Thoracic aorta (tissue), 2 donors: ENCODE data around the gene ADAM29. TPM values are rescaled to one million over a fixed set of nuclear protein-coding genes. Genes with fewer than 3 reads are reported as not detected.

Experiments used
- ATAC-seq: fragments of 150-250 bp; one replicate; pipeline ENCODE4 v1.8.0; 2017; ENCODE audit warnings: low read depth; ENCODE audit not compliant: insufficient number of reproducible peaks, low FRiP score
- DNase-seq: peaks from one replicate; pipeline ENCODE4 v3.0.0-alpha.2; 2020; ENCODE audit warnings: low spot score
- H3K27ac ChIP-seq, 2 donors: fragments of 200-600 bp; sonication (generic); 1 replicate in 1 of 2; 2 replicates in 1 of 2; pipeline ENCODE4 v1.5.1; 2016; ENCODE audit warnings: mild to moderate bottlenecking in 2 of 2, moderate library complexity in 2 of 2
- H3K27me3 ChIP-seq: fragments of 200-600 bp; sonication (generic); replicated peaks from 2 replicates; pipeline ENCODE4 v1.6.0; 2016; ENCODE audit warnings: mild to moderate bottlenecking; ENCODE audit not compliant: insufficient read depth
- H3K36me3 ChIP-seq: fragments of 200-600 bp; sonication (generic); one replicate; pipeline ENCODE4 v1.5.1; 2016
- H3K4me1 ChIP-seq, 2 donors: fragments of 200-600 bp; sonication (generic); 1 replicate in 1 of 2; 2 replicates in 1 of 2; pipeline versions ENCODE4 v1.5.1 to v1.6.0; 2016; ENCODE audit warnings: low read depth in 2 of 2, mild to moderate bottlenecking in 1 of 2; ENCODE audit not compliant: control insufficient read depth in 1 of 2
- H3K4me3 ChIP-seq: fragments of 200-600 bp; sonication (generic); 2 replicates; pipeline ENCODE4 v1.5.1; 2016; ENCODE audit warnings: mild to moderate bottlenecking
- H3K9me3 ChIP-seq: fragments of 200-600 bp; sonication (generic); 2 replicates; pipeline ENCODE4 v1.5.1; 2016
- total RNA-seq, 2 donors: library from RNA; depleted of rRNA; stranded (reverse); fragments of >200 nt; gene quantifications; one replicate each; pipeline versions ENCODE4 v1.1.0 to v1.2.3, GENCODE V29; 2016
- TF ChIP-seq, protein P1 (sequence below): fragments of 200-600 bp; sonication (generic); IDR thresholded peaks from one replicate; pipeline ENCODE4 v1.5.1; 2019; ENCODE audit warnings: antibody characterized with exemption

The ADAM29 gene
- total RNA-seq, 2 donors from 2014 or later: not detected

DNA sequence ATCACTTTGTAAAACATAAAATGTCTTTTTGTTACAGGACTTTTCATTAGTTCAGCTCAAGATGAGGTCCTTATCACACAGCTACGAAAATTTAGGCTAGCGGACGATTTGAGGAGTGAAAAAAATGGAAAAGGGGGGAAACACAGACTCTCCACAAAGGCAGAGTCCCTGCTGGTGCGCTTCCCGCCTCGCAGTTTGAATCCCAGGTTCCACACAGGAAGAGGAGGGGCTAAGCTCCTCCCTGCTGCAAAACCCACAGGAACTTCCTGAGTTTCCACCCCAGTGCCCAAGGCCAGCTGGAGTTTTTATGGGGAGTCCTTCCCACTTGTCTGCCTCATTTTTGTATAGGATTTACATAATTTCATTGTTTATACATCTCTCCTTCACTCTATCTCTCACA, 11.2 kb downstream of the ADAM29 start:
- H3K27me3 ChIP-seq: no peaks in the 10 kb centered on the region
- TF ChIP-seq, protein P1, sequence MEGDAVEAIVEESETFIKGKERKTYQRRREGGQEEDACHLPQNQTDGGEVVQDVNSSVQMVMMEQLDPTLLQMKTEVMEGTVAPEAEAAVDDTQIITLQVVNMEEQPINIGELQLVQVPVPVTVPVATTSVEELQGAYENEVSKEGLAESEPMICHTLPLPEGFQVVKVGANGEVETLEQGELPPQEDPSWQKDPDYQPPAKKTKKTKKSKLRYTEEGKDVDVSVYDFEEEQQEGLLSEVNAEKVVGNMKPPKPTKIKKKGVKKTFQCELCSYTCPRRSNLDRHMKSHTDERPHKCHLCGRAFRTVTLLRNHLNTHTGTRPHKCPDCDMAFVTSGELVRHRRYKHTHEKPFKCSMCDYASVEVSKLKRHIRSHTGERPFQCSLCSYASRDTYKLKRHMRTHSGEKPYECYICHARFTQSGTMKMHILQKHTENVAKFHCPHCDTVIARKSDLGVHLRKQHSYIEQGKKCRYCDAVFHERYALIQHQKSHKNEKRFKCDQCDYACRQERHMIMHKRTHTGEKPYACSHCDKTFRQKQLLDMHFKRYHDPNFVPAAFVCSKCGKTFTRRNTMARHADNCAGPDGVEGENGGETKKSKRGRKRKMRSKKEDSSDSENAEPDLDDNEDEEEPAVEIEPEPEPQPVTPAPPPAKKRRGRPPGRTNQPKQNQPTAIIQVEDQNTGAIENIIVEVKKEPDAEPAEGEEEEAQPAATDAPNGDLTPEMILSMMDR: no peak

DNA sequence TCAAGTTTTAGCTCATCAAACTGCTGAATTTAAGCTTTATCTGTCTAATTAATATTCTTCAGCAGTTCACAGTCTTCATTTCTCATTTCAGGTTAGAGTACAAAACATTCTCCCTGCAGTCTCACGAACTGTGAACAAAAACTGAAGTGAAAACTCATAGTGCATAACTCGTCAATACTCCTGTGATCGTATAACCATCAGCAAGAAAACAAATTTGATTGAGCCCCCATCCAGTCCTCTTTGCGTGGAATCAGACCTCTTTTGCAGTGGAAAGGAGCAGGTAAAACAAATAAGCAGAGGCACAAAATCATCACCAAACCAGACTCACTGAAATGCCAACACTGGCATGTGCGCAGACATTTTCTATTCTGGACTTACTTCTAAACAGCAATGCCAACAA, 12.7 kb downstream of the ADAM29 start:
- TF ChIP-seq, protein P1: no peak
- no peak for ATAC-seq
- H3K4me1 ChIP-seq: no peaks in the 10 kb centered on the region
- no peaks in the 10 kb centered on the region for H3K36me3 ChIP-seq
- H3K9me3 ChIP-seq: no peaks in the 10 kb centered on the region
- no peak for DNase-seq
- no peaks in the 10 kb centered on the region for H3K27me3 ChIP-seq
- no peak overlapping the region for H3K27ac ChIP-seq
- H3K4me3 ChIP-seq: no peak overlapping the region

More for the DNA sequence above, 11.2 kb downstream of the ADAM29 start:
- Histone ChIP-seq H3K36me3 (no peaks in the 10 kb centered on the region), H3K4me3 (no peak overlapping the region), H3K4me1 (no peaks in the 10 kb centered on the region), H3K27ac (no peak overlapping the region), H3K9me3 (no peaks in the 10 kb centered on the region)
- DNase-seq (no peak), ATAC-seq (no peak)

DNA sequence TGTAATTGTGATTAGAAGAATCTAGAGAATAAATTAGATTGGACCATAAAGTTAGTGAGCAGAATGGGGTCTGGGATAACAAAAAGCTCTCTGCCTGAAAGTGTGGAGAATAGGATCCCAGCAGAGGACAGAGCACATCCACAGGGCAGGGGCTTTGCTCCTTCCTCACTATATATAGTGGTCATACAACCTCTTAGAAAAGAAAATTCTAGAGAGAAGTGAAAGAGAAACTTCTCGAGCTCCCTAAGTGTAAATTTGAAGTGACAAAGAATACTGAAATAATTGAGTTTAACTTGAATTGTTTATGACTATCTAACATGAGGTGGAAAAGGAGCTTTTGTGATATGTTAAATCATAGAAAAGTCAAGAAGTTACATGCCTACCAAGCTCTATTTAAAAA, 14.9 kb downstream of the ADAM29 start:
- no peaks in the 10 kb centered on the region for H3K9me3 ChIP-seq
- DNase-seq (no peak), ATAC-seq (no peak)
- TF ChIP-seq, protein P1: no peak
- H3K4me3 ChIP-seq: no peak overlapping the region
- no peaks in the 10 kb centered on the region for H3K4me1 ChIP-seq
- H3K36me3 ChIP-seq: no peaks in the 10 kb centered on the region
- no peaks in the 10 kb centered on the region for H3K27me3 ChIP-seq
- H3K27ac ChIP-seq: no peak overlapping the region

DNA sequence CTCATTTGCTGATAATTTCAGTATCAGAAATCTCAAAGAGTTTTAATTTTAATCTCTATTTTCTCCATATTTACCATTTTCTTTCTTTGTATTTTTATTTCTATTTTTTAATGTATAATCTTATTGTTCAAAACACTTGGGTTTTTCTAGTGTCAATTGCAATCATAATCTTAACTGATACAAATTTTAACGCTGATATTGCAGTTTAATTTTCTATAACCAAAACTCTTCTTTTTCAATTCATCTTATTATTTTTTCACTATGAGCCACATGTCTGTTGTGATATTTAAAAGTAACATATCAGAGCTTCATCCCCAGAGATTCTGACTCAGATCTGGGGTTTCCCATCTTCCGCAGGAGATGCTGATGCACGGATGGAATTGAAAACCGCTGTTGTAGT, 16.2 kb downstream of the ADAM29 start:
- Histone ChIP-seq H3K36me3 (no peaks in the 10 kb centered on the region), H3K4me1 (no peaks in the 10 kb centered on the region), H3K4me3 (no peak overlapping the region), H3K27me3 (no peaks in the 10 kb centered on the region), H3K9me3 (no peaks in the 10 kb centered on the region), H3K27ac (no peak overlapping the region)
- ATAC-seq (no peak), DNase-seq (no peak)
- TF ChIP-seq, protein P1: no peak

DNA sequence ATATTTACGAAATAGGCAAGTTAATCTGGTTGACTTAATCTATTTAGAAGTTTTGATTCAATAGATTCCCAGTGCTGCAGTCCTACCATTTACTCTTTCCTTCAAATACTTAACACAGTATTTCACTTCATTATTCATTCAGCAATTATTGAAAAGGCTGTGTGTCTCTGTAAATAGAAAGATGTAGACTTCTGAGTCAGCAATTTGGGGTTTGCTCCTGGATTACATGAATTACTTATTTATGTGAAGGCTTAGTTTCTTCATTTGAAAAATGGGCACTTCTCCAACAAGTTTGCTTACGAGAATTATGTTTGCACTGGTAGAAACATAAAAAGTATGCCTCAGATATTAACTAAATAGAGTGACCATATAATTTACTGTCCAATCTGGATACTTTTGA, 17.4 kb downstream of the ADAM29 start:
- no peaks in the 10 kb centered on the region for H3K36me3 ChIP-seq

More for the DNA sequence above, 17.4 kb downstream of the ADAM29 start:
- TF ChIP-seq, protein P1: no peak
- H3K4me1 ChIP-seq: no peaks in the 10 kb centered on the region
- ATAC-seq (no peak), DNase-seq (no peak)
- H3K4me3 ChIP-seq: no peak overlapping the region
- no peaks in the 10 kb centered on the region for H3K9me3 ChIP-seq
- no peaks in the 10 kb centered on the region for H3K27me3 ChIP-seq
- H3K27ac ChIP-seq: no peak overlapping the region
